GM18517 (cell line): ENCODE results near the gene NAP1L4.

Source experiments
- ATAC-seq: cut with Tn5 transposase; IDR thresholded peaks from one replicate; pipeline ENCODE4 v1.9.1; 2021; ENCODE audit warnings: mild to moderate bottlenecking, moderate library complexity; ENCODE audit not compliant: unreplicated experiment

Gene NAP1L4

GRCh38 chr11:2995893-2996554, 3.9 kb upstream of the NAP1L4 start:
- ATAC-seq: no peak

GRCh38 chr11:2995031-2995561, 3.0 kb upstream of the NAP1L4 start:
- no peak for ATAC-seq

- ATAC-seq: no peak
These were observed 2.2 kb upstream of the NAP1L4 start for GRCh38 chr11:2994336-2994730.

GRCh38 chr11:2992997-2993325, 832 bp upstream of the NAP1L4 start:
- no peak for ATAC-seq

GRCh38 chr11:2991452-2992233, 486 bp downstream of the NAP1L4 start:
- peak; percentile 14 for ATAC-seq

GRCh38 chr11:2990617-2991451, 1.3 kb downstream of the NAP1L4 start:
- no peak for ATAC-seq

GRCh38 chr11:2989551-2989950, 2.6 kb downstream of the NAP1L4 start:
- ATAC-seq: no peak

- no peak for ATAC-seq
These were observed 3.1 kb downstream of the NAP1L4 start for GRCh38 chr11:2989006-2989405.

- ATAC-seq: no peak
These were observed 4.0 kb downstream of the NAP1L4 start for GRCh38 chr11:2987881-2988861.

- no peak for ATAC-seq
These were observed 8.2 kb downstream of the NAP1L4 start for GRCh38 chr11:2983908-2984307.

GRCh38 chr11:2982214-2982613, 9.9 kb downstream of the NAP1L4 start:
- no peak for ATAC-seq

GRCh38 chr11:2981130-2981529, 11.0 kb downstream of the NAP1L4 start:
- ATAC-seq: no peak

- no peak for ATAC-seq
These were observed 11.8 kb downstream of the NAP1L4 start for GRCh38 chr11:2980168-2980840.

- ATAC-seq: no peak
These were observed 15.0 kb downstream of the NAP1L4 start for GRCh38 chr11:2977113-2977512.

- no peak for ATAC-seq
These were observed 15.7 kb downstream of the NAP1L4 start for GRCh38 chr11:2976294-2977063.

- ATAC-seq: no peak
These were observed 16.5 kb downstream of the NAP1L4 start for GRCh38 chr11:2975594-2975993.

GRCh38 chr11:2974272-2974671, 17.9 kb downstream of the NAP1L4 start:
- no peak for ATAC-seq

GRCh38 chr11:2968341-2968900, 23.7 kb downstream of the NAP1L4 start:
- ATAC-seq: no peak

GRCh38 chr11:2964782-2965181, 27.3 kb downstream of the NAP1L4 start:
- ATAC-seq: no peak
